B cell (primary cell): Measurements from ENCODE around the gene DUSP9.
"Not testable (repeated sequence)": the region's sequence is repeated elsewhere in the genome, so short reads cannot be mapped to it uniquely, and the experiment has no call there.

Experiments used
- CTCF ChIP-seq: fragments of 200-600 bp; IDR thresholded peaks from one replicate; pipeline ENCODE4 v1.8.0; 2022; ENCODE audit warnings: antibody characterized with exemption, mild to moderate bottlenecking
- EZH2 ChIP-seq: IDR thresholded peaks from 2 replicates; pipeline ENCODE4 v1.6.1; 2012; ENCODE audit warnings: borderline replicate concordance, low read depth, mild to moderate bottlenecking, moderate library complexity, low read length; ENCODE audit not compliant: insufficient read depth, poor library complexity, severe bottlenecking

- not testable (repeated sequence) for TF ChIP-seq CTCF, EZH2
Observed at GRCh38 chrX:153691032-153691827, 44.2 kb downstream of the DUSP9 start.
